IPS-15b (cell line): ENCODE measurements around the gene MATCAP1.

Experiments
- H3K27me3 ChIP-seq: one replicate; pipeline ENCODE4 v1.6.1; 2013; ENCODE audit warnings: low read length; ENCODE audit not compliant: control insufficient read depth, insufficient read depth
- H3K36me3 ChIP-seq: one replicate; pipeline ENCODE4 v1.6.1; 2013; ENCODE audit warnings: low read length; ENCODE audit not compliant: control insufficient read depth, insufficient read depth
- H3K4me1 ChIP-seq: one replicate; pipeline ENCODE4 v1.6.1; 2013; ENCODE audit warnings: mild to moderate bottlenecking, low read length; ENCODE audit not compliant: control insufficient read depth, insufficient read depth
- H3K4me3 ChIP-seq: one replicate; pipeline ENCODE4 v1.5.1; 2013; ENCODE audit warnings: low read depth, low read length
- H3K9ac ChIP-seq: one replicate; pipeline ENCODE4 v1.6.1; 2013; ENCODE audit warnings: low read depth, mild to moderate bottlenecking, low read length
- H3K9me3 ChIP-seq: one replicate; pipeline ENCODE4 v1.6.1; 2013; ENCODE audit warnings: mild to moderate bottlenecking, low read length; ENCODE audit not compliant: control insufficient read depth, insufficient read depth

The MATCAP1 gene

DNA sequence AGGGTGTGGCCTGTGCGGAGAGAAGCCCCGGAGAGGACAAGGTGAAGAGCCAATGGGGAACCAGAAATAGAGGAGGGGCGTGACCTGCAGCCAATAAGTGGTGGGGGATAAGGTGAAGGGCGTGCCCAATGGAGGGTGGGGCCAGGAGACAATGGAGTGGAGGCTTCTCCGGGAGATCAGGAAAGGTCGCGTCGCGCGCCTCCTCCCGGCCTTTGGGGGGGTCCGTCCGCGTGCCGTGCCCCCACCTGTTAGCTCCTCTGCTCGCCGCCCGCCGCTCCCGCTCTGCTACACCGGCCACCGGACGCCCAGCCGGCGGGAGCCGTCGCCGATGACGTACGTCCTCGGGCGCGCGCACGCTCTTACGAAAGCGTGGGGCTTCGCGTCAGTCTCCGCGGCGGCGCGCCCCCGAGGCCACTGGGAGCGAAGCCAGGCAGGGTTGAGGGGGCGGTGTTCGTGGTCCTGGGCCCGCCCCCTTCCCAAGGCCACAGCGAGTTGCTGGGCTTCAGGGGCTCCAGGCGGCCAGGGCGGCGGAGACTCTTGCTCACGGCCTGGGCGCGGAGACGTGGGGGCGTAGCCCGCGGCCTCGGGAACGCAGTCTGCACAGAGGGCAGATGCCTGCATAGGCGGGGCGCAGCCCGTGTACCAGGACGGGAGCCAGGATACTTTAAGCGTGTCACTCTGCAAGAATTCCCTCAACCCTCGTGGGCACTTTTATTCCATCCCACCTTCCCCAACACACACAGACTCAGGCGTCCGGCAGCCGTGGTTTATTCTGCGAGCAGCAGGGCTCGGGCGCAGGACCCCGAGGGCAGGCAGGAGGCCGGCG is at the start of gene MATCAP1:
Gene MATCAP1, minus strand, starts transcription at position 337 of the 826 bp plus-strand sequence. CDS start 3,353 bp downstream, outside the sequence.
- H3K36me3 ChIP-seq = no peaks in the 10 kb centered on the region
- H3K4me1 ChIP-seq = no peaks in the 10 kb centered on the region
- no peaks in the 10 kb centered on the region for H3K9me3 ChIP-seq
- H3K27me3 ChIP-seq = peaks cover 27% of the 10 kb centered on the region
- peak within 1 kb of the TSS; percentile 85 for H3K4me3 ChIP-seq
- peak within 1 kb of the TSS; percentile 85 for H3K9ac ChIP-seq

- Histone ChIP-seq H3K4me1 (peaks cover 4% of the 10 kb centered on the region), H3K27me3 (no peaks in the 10 kb centered on the region), H3K36me3 (peaks cover 46% of the 10 kb centered on the region), H3K9me3 (no peaks in the 10 kb centered on the region), H3K9ac (no peak overlapping the region), H3K4me3 (no peak overlapping the region)
Measured at GRCh38 chr16:67230809-67231660, 47.3 kb upstream of the MATCAP1 start.

DNA sequence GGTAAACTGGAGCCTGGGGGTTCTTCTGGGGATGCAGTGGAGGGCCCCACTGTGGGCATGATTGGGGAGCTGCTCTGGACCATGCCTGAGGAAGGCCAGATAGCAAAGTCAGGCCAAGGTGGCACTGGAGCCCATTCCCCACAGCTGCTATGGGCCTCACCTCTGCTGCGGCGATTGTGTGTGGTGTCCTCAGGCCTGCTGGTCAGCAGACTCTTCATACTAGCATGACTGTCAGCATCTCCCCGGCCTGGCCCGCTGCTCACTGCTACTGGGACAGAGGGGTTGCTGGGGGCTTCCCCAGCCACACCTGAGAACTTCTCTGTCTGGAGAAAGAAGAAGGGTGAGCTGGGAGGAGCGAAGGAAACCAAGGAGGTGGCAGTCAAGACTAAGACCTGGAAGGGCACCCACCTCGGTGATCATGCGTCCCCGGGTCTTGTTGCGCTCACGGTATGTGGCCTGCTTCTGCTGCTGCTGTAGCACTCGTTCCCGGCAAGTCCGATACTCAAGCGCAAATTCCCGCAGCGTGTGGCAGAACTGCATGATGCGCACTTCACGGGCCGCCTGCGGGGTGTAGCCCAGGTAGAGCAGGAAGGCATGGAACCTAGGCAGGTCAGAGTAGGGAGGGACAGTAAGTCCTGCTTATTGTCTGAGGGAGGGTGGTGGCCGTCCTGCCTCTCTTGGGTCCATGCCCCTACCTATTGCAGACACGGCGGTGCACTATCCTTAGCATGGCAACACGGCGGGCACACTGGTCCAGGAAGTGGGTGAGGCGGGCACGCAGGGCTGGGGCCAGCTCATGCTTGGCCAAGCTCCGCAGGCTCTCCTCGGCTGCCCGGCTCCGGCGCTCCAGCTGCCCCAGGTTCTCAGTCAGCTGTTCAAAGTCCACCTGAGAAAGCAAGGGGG is 46.4 kb upstream of the MATCAP1 start:
- no peak overlapping the region for H3K9ac ChIP-seq
- no peak overlapping the region for H3K4me3 ChIP-seq
- H3K4me1 ChIP-seq = peaks cover 4% of the 10 kb centered on the region
- no peaks in the 10 kb centered on the region for H3K9me3 ChIP-seq
- peaks cover 43% of the 10 kb centered on the region for H3K36me3 ChIP-seq
- no peaks in the 10 kb centered on the region for H3K27me3 ChIP-seq

DNA sequence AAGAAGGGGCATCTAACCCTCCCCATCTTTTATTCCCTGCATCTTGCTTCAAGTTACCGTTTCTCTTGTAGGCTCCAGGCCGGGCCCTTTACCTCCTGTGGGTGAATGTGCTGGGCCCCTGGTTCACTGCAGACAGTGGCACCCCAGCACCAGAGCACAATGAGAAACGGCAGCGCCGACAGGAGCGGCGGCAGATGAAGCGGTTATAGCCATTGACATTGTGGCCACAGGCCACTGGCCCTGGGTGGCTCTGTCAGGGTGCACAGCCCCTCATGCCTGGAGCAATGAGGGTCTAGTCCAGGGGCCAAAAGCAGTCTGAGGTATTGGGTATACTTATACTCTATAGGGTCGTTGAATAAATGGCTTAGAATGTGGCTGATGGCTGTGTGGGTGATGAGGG is 45.1 kb upstream of the MATCAP1 start:
- no peak overlapping the region for H3K9ac ChIP-seq
- no peaks in the 10 kb centered on the region for H3K9me3 ChIP-seq
- no peak overlapping the region for H3K4me3 ChIP-seq
- H3K36me3 ChIP-seq = peaks cover 43% of the 10 kb centered on the region
- no peaks in the 10 kb centered on the region for H3K27me3 ChIP-seq
- H3K4me1 ChIP-seq = peaks cover 4% of the 10 kb centered on the region

DNA sequence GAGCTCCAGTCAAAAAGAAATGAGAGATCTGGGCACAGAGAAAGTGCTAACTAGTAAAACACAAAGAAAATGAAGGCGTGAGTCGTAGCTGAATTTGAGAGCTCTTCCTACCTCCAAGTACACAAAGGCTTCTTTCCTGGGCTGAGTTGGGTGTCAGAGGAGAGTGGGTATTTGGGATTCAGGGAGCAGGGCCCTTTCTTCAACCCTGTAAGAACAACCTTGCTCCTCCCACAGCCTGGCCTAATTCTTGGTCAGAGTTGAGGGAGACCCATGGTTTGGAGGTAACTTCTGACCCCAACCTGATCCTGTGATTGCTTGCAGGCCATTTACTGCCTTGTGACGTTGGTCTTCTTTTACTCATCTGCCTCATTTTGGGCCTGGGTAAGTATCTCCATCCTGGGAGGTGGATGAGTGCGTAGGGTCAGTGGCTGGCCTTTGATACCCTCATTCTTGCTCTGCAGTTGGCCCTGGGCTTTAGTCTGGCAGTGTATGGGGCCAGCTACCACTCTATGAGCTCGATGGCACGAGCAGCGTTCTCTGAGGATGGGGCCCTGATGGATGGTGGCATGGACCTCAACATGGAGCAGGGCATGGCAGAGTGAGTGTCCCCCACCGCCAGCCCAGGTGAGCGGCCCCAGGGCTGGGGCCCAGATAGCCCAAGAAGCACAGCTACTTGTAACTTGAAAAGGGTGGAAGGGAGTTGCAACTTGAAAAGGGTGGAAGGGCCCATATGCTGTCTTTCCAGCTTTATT is 44.4 kb upstream of the MATCAP1 start:
- H3K36me3 ChIP-seq = peaks cover 41% of the 10 kb centered on the region
- peak overlapping the region; percentile 94 for H3K9ac ChIP-seq
- peaks cover 4% of the 10 kb centered on the region for H3K4me1 ChIP-seq
- no peaks in the 10 kb centered on the region for H3K27me3 ChIP-seq
- peak overlapping the region; percentile 99 for H3K4me3 ChIP-seq
- H3K9me3 ChIP-seq = no peaks in the 10 kb centered on the region

DNA sequence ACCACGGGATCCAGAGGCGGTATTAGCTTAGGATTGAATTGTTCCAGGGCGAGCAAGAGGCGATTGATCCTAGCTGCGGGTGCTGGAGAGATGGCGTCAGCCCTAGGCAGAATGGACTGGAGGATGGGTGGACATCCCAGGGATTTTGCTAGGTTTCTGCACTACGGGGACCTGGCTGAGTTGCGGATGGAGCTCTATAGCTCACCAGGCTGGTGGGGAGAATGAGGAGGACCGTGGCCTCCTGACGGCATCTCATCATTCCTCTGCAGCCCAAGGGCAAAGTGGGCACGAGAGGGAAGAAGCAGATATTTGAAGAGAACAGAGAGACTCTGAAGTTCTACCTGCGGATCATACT is 43.8 kb upstream of the MATCAP1 start:
- H3K9ac ChIP-seq = peak overlapping the region; percentile 94

DNA sequence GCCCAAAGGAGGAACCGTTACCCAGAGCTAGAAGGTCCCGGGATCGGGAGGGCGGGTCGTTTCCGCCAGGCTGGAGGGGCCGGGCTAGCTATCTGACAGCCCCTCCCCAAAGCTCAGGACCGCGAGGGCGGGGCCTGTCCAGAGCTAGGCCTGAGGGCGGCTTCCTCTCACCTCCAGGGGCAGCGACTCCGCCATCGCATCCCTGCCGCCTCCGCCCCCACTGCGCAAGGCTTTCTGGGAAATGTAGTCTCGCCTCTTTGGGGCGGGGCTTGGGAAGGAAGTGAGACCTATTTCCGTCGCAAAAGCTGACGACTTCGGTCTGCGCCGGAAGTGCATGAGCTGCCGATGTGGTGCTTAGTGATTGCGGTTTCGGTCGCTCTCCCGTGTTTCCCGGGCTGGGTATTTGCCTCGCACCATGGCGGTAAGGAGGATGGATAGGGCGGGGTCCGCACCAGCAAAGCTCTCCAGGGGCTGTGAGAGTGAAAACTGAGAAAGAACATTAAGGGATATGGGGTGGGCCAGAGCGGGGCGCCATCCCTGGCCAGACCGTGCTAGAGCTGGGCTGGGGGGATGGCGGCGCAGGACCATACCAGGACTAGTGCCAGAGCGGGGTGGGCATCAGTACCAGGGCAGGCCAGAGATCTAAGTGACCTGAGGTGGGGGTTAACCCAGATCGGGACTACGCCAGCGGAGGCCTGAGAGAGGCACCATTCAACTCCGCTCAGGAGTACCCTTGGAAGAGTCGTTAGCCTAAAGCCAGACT is 43.2 kb upstream of the MATCAP1 start, which contains the start of gene TMEM208:
Gene TMEM208, plus strand, starts transcription at position 327 of the 763 bp plus-strand sequence. Its CDS starts 89 bp downstream, at position 416.
- Histone ChIP-seq H3K9me3 (no peaks in the 10 kb centered on the region), H3K36me3 (peaks cover 40% of the 10 kb centered on the region), H3K9ac (peak within 1 kb of the TSS; percentile 94), H3K4me1 (peaks cover 4% of the 10 kb centered on the region), H3K4me3 (peak within 1 kb of the TSS; percentile 99), H3K27me3 (no peaks in the 10 kb centered on the region)

More for the DNA sequence above, 43.8 kb upstream of the MATCAP1 start:
- Histone ChIP-seq H3K4me1 (peaks cover 4% of the 10 kb centered on the region), H3K9me3 (no peaks in the 10 kb centered on the region), H3K27me3 (no peaks in the 10 kb centered on the region), H3K4me3 (peak overlapping the region; percentile 99), H3K36me3 (peaks cover 40% of the 10 kb centered on the region)

GRCh38 chr16:67226295-67226803 is 42.6 kb upstream of the MATCAP1 start:
- Histone ChIP-seq H3K36me3 (peaks cover 36% of the 10 kb centered on the region), H3K4me1 (peaks cover 4% of the 10 kb centered on the region), H3K9me3 (no peaks in the 10 kb centered on the region), H3K27me3 (no peaks in the 10 kb centered on the region), H3K9ac (no peak overlapping the region), H3K4me3 (peak overlapping the region; percentile 99)

GRCh38 chr16:67223992-67224391 is 40.2 kb upstream of the MATCAP1 start:
- H3K9ac ChIP-seq = no peak overlapping the region
- no peak overlapping the region for H3K4me3 ChIP-seq
- H3K36me3 ChIP-seq = peaks cover 12% of the 10 kb centered on the region
- H3K27me3 ChIP-seq = no peaks in the 10 kb centered on the region
- H3K4me1 ChIP-seq = peaks cover 4% of the 10 kb centered on the region
- H3K9me3 ChIP-seq = no peaks in the 10 kb centered on the region
